Astrocyte (in vitro differentiated cells and primary cell): ENCODE data around the gene DNAL4.

ENCODE experiments used
- CTCF ChIP-seq: IDR thresholded peaks from 2 replicates; pipeline ENCODE4 v1.5.1; 2011; ENCODE audit warnings: low read depth, mild to moderate bottlenecking, inconsistent platforms, low read length, moderate library complexity; ENCODE audit not compliant: insufficient read depth
- EZH2 ChIP-seq: IDR thresholded peaks from 2 replicates; pipeline ENCODE4 v1.6.1; 2012; ENCODE audit warnings: mild to moderate bottlenecking, low read length, inconsistent platforms; ENCODE audit not compliant: insufficient read depth

- no peak for TF ChIP-seq CTCF
- no peak for TF ChIP-seq EZH2
Observed at GRCh38 chr22:38788021-38788816, 5.7 kb downstream of the DNAL4 start.
